Activated T-cell treated with anti-CD3 and anti-CD28 coated beads, Interleukin-2, amount 50 U/mL, for 4 hours (primary cell): ENCODE data around the gene HK2. TPM values are rescaled to one million over a fixed set of nuclear protein-coding genes. Genes with fewer than 3 reads are reported as not detected.

ENCODE experiments used
- ATAC-seq, 2 donors: fragments of 200-7000 bp; cut with Tn5 transposase; one replicate each; pipeline ENCODE4 v1.10.0; 2021
- DNase-seq: peaks from one replicate; pipeline ENCODE4 v3.0.0-alpha.2; 2020
- H3K27me3 Mint-ChIP-seq: one replicate; pipeline ENCODE4 v1.8.0; 2021; ENCODE audit warnings: low read depth, mixed read lengths
- H3K36me3 Mint-ChIP-seq: one replicate; pipeline ENCODE4 v1.8.0; 2022; ENCODE audit warnings: mixed read lengths; ENCODE audit not compliant: insufficient read depth
- H3K4me1 Mint-ChIP-seq: one replicate; pipeline ENCODE4 v1.8.0; 2021; ENCODE audit warnings: low read depth, mixed read lengths
- H3K4me3 Mint-ChIP-seq: one replicate; pipeline ENCODE4 v1.8.0; 2021; ENCODE audit warnings: mild to moderate bottlenecking, moderate library complexity, mixed read lengths
- H3K9me3 Mint-ChIP-seq: one replicate; pipeline ENCODE4 v1.8.0; 2021; ENCODE audit warnings: mixed read lengths
- total RNA-seq, 3 donors: library from RNA; stranded (reverse); gene quantifications; one replicate each; pipeline ENCODE4 v1.2.1, GENCODE V29; 2021

Gene HK2
- total RNA-seq, 3 donors from 2014 or later: 108 to 111 (median 110) TPM

GRCh38 chr2:74925361-74925786 is 91.4 kb downstream of the HK2 start:
- Mint-ChIP-seq H3K4me3 (no peak overlapping the region), H3K9me3 (no peaks in the 10 kb centered on the region), H3K4me1 (no peaks in the 10 kb centered on the region), H3K27me3 (peaks cover 11% of the 10 kb centered on the region), H3K36me3 (no peaks in the 10 kb centered on the region)
- ATAC-seq (no peak), DNase-seq (no peak)

- Mint-ChIP-seq H3K4me1 (no peaks in the 10 kb centered on the region), H3K9me3 (no peaks in the 10 kb centered on the region), H3K36me3 (no peaks in the 10 kb centered on the region), H3K27me3 (peaks cover 16% of the 10 kb centered on the region), H3K4me3 (no peak overlapping the region)
- no peak for DNase-seq
- no peak for ATAC-seq
These were observed 93.7 kb downstream of the HK2 start for GRCh38 chr2:74927621-74928020.

- no peak overlapping the region for H3K4me3 Mint-ChIP-seq
- no peaks in the 10 kb centered on the region for H3K4me1 Mint-ChIP-seq
- no peaks in the 10 kb centered on the region for H3K9me3 Mint-ChIP-seq
- no peaks in the 10 kb centered on the region for H3K36me3 Mint-ChIP-seq
- no peak for ATAC-seq
- peaks cover 24% of the 10 kb centered on the region for H3K27me3 Mint-ChIP-seq
- no peak for DNase-seq
These were observed 97.0 kb downstream of the HK2 start for GRCh38 chr2:74930811-74931486.

GRCh38 chr2:74931940-74932339 is 98.0 kb downstream of the HK2 start:
- H3K4me1 Mint-ChIP-seq: no peaks in the 10 kb centered on the region
- ATAC-seq (no peak), DNase-seq (no peak)
- no peaks in the 10 kb centered on the region for H3K36me3 Mint-ChIP-seq
- peaks cover 27% of the 10 kb centered on the region for H3K27me3 Mint-ChIP-seq
- H3K9me3 Mint-ChIP-seq: no peaks in the 10 kb centered on the region
- H3K4me3 Mint-ChIP-seq: no peak overlapping the region

- H3K9me3 Mint-ChIP-seq: no peaks in the 10 kb centered on the region
- H3K4me3 Mint-ChIP-seq: no peak overlapping the region
- H3K27me3 Mint-ChIP-seq: peaks cover 27% of the 10 kb centered on the region
- no peaks in the 10 kb centered on the region for H3K4me1 Mint-ChIP-seq
- no peaks in the 10 kb centered on the region for H3K36me3 Mint-ChIP-seq
- DNase-seq (no peak), ATAC-seq (no peak)
These were observed 102.1 kb downstream of the HK2 start for GRCh38 chr2:74935975-74936391.

- H3K36me3 Mint-ChIP-seq: no peaks in the 10 kb centered on the region
These were observed 103.4 kb downstream of the HK2 start for GRCh38 chr2:74937221-74937880.

GRCh38 chr2:74938264-74938663 is 104.3 kb downstream of the HK2 start:
- no peak for ATAC-seq
- no peaks in the 10 kb centered on the region for H3K9me3 Mint-ChIP-seq

More at GRCh38 chr2:74937221-74937880, 103.4 kb downstream of the HK2 start:
- H3K27me3 Mint-ChIP-seq: peaks cover 24% of the 10 kb centered on the region
- ATAC-seq: no peak
- DNase-seq: no peak
- H3K4me1 Mint-ChIP-seq: no peaks in the 10 kb centered on the region
- H3K9me3 Mint-ChIP-seq: no peaks in the 10 kb centered on the region
- H3K4me3 Mint-ChIP-seq: no peak overlapping the region

GRCh38 chr2:74939919-74940812 is 106.2 kb downstream of the HK2 start:
- no peaks in the 10 kb centered on the region for H3K4me1 Mint-ChIP-seq
- ATAC-seq: no peak
- no peaks in the 10 kb centered on the region for H3K36me3 Mint-ChIP-seq
- DNase-seq: no peak
- no peaks in the 10 kb centered on the region for H3K9me3 Mint-ChIP-seq
- H3K4me3 Mint-ChIP-seq: no peak overlapping the region
- H3K27me3 Mint-ChIP-seq: peaks cover 25% of the 10 kb centered on the region

More at GRCh38 chr2:74938264-74938663, 104.3 kb downstream of the HK2 start:
- H3K4me1 Mint-ChIP-seq: no peaks in the 10 kb centered on the region
- no peaks in the 10 kb centered on the region for H3K36me3 Mint-ChIP-seq
- H3K4me3 Mint-ChIP-seq: no peak overlapping the region
- H3K27me3 Mint-ChIP-seq: peaks cover 23% of the 10 kb centered on the region
- no peak for DNase-seq

- no peak for ATAC-seq
- H3K4me1 Mint-ChIP-seq: no peaks in the 10 kb centered on the region
- H3K27me3 Mint-ChIP-seq: peaks cover 22% of the 10 kb centered on the region
- no peak for DNase-seq
- no peak overlapping the region for H3K4me3 Mint-ChIP-seq
- H3K36me3 Mint-ChIP-seq: no peaks in the 10 kb centered on the region
- H3K9me3 Mint-ChIP-seq: no peaks in the 10 kb centered on the region
These were observed 107.4 kb downstream of the HK2 start for GRCh38 chr2:74941284-74941683.

GRCh38 chr2:74942263-74942662 is 108.3 kb downstream of the HK2 start:
- Mint-ChIP-seq H3K4me3 (no peak overlapping the region), H3K9me3 (no peaks in the 10 kb centered on the region), H3K36me3 (no peaks in the 10 kb centered on the region), H3K4me1 (no peaks in the 10 kb centered on the region), H3K27me3 (peaks cover 17% of the 10 kb centered on the region)
- no peak for ATAC-seq
- no peak for DNase-seq

Other genes starting within 250 kb of the HK2 start
- not detected for gene M1AP, start 185.8 kb upstream of the HK2 start, total RNA-seq
- 1 to 10 TPM; 5.3 to 6.4 (median 5.4) TPM for gene SEMA4F, start 179.9 kb upstream of the HK2 start, total RNA-seq
- 100 to 1,000 TPM in 1 of 3 donors, 10 to 100 TPM in 2; 72.3 to 101 (median 80.1) TPM for gene POLE4, start 124.5 kb downstream of the HK2 start, total RNA-seq